Fibroblast of pulmonary artery (primary cell): ENCODE data around the gene CBLB.

ENCODE experiments used
- DNase-seq: peaks from one replicate; pipeline ENCODE4 v3.0.0-alpha.2; 2010; ENCODE audit warnings: low read depth
- H3K4me3 ChIP-seq: replicated peaks from 2 replicates; pipeline ENCODE4 v1.5.1; 2011; ENCODE audit warnings: low read depth, mild to moderate bottlenecking, control low read depth, low read length, moderate library complexity
- TF ChIP-seq, protein P1 (sequence below): IDR thresholded peaks from 2 replicates; pipeline ENCODE4 v1.5.1; 2011; ENCODE audit warnings: mild to moderate bottlenecking, control low read depth, low read length, inconsistent platforms; ENCODE audit errors: missing control alignments

The CBLB gene

DNA sequence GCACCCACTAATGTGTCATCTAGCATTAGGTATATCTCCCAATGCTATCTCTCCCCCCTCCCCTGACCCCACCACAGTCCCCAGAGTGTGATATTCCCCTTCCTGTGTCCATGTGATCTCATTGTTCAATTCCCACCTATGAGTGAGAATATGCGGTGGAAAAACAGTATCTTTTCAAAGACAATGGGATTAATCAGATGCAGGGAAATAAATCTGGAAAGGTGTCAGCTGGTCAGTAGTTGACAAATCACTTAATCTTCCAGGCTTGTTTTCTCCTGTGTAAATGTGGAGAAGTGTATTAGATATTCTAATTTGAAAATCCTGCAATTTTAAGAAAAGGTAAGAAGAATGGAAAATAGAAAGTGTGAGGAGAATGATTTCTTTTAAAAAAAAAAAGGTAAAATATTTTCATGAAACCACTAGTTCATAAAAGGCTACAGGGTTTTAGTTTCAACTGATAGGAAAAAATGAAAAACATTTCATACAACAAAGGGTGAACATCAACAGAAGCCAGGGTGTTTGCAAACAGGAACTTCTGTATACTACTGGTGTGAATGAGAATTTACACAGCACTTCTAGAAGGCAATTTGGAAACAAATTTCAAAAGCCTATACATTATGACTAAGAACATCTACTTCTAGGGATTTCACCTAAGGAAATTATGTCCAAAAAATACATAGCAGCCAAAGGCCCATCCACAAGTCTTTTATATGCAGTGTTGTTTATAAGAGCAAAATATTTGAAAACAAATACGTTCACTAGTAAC lies 113.5 kb downstream of the CBLB start:
- TF ChIP-seq, protein P1, sequence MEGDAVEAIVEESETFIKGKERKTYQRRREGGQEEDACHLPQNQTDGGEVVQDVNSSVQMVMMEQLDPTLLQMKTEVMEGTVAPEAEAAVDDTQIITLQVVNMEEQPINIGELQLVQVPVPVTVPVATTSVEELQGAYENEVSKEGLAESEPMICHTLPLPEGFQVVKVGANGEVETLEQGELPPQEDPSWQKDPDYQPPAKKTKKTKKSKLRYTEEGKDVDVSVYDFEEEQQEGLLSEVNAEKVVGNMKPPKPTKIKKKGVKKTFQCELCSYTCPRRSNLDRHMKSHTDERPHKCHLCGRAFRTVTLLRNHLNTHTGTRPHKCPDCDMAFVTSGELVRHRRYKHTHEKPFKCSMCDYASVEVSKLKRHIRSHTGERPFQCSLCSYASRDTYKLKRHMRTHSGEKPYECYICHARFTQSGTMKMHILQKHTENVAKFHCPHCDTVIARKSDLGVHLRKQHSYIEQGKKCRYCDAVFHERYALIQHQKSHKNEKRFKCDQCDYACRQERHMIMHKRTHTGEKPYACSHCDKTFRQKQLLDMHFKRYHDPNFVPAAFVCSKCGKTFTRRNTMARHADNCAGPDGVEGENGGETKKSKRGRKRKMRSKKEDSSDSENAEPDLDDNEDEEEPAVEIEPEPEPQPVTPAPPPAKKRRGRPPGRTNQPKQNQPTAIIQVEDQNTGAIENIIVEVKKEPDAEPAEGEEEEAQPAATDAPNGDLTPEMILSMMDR: no peak
- DNase-seq: no peak
- H3K4me3 ChIP-seq: no peak overlapping the region

- TF ChIP-seq, protein P1: no peak
- peak; percentile 53 for DNase-seq
- no peak overlapping the region for H3K4me3 ChIP-seq
Observed at GRCh38 chr3:105752791-105753415, 115.9 kb downstream of the CBLB start.

DNA sequence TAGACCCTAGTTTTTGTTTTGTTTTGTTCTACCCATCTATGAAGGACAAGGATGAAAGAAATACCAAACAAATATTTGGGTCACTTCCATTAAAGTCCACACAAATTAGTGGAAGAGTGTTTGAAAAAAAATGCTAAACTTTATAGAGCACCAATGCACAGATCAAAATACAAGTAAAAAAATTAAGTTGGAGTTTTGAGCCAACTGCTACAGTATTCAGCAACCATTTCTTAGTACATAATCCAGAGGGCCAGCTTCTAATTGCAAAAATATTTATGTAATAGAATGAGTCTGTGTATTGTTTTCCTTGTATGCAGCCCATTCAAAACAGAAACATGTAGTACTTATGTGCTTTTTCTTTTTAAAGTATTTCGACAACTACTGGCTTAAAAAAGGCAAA lies 121.1 kb downstream of the CBLB start:
- no peak for DNase-seq
- TF ChIP-seq, protein P1: no peak
- H3K4me3 ChIP-seq: no peak overlapping the region

- no peak overlapping the region for H3K4me3 ChIP-seq
- DNase-seq: peak; percentile 75
- TF ChIP-seq, protein P1: no peak
Observed at GRCh38 chr3:105747060-105747541, 121.7 kb downstream of the CBLB start.

GRCh38 chr3:105746231-105746996 lies 122.4 kb downstream of the CBLB start:
- TF ChIP-seq, protein P1: no peak
- no peak overlapping the region for H3K4me3 ChIP-seq
- peak; percentile 18 for DNase-seq

DNA sequence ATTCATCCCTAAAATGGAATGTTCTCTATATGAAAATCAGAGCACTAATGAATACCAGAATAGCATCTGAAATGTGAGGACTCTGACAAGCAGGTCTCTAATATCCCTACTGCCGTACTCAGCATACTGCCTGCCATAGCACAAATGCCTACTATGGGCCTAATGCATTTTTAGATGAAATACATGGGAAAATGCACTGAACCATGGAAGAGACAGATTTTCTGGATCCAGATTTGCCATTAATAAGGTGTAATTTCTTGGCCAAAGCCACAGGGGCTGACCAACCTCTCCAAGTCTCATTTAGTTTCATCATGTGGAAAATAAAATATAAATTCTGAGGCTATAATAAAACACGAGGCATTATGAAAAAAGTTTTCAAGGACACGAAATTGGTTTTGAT lies 123.8 kb downstream of the CBLB start:
- TF ChIP-seq, protein P1: no peak
- DNase-seq: no peak
- no peak overlapping the region for H3K4me3 ChIP-seq
